Heart left ventricle (tissue), 16 donors: ENCODE data around the gene KIAA0825. TPM values are rescaled to one million over a fixed set of nuclear protein-coding genes. Genes with fewer than 3 reads are reported as not detected.
"Not testable (repeated sequence)": the region's sequence is repeated elsewhere in the genome, so short reads cannot be mapped to it uniquely, and the experiment has no call there.

Experiments
- ATAC-seq, 4 donors: fragments of 200-7000 bp; cut with Tn5 transposase; one replicate each; pipeline ENCODE4 v1.9.1; 2020 to 2022; ENCODE audit warnings: moderate library complexity in 4 of 4, mild to moderate bottlenecking in 3 of 4, moderate number of reproducible peaks in 1 of 4
- DNase-seq, 5 donors: peaks; one replicate each; pipeline ENCODE4 v3.0.0-alpha.2; 2020
- H3K27ac ChIP-seq, 12 donors: fragments of 200-600 bp; sonication (generic) in 4 of 12; one replicate each; pipeline versions ENCODE4 v1.5.0 to v1.8.0; 2016 to 2022; ENCODE audit warnings: mild to moderate bottlenecking in 2 of 12
- H3K27me3 ChIP-seq, 9 donors: fragments of 200-600 bp; sonication (generic) in 2 of 9; one replicate each; pipeline versions ENCODE4 v1.5.1 to v1.8.0; 2016 to 2022; ENCODE audit warnings: mild to moderate bottlenecking in 3 of 9
- H3K36me3 ChIP-seq, 9 donors: fragments of 200-600 bp; sonication (generic) in 2 of 9; one replicate each; pipeline versions ENCODE4 v1.5.0 to v1.8.0; 2018 to 2022; ENCODE audit warnings: mild to moderate bottlenecking in 2 of 9
- H3K4me1 ChIP-seq, 12 donors: fragments of 200-600 bp; sonication (generic) in 4 of 12; one replicate each; pipeline versions ENCODE4 v1.5.0 to v1.8.0; 2016 to 2022; ENCODE audit warnings: mild to moderate bottlenecking in 3 of 12
- H3K4me3 ChIP-seq, 12 donors: fragments of 200-600 bp; sonication (generic) in 4 of 12; one replicate each; pipeline versions ENCODE4 v1.5.0 to v1.8.0; 2017 to 2022; ENCODE audit warnings: mild to moderate bottlenecking in 9 of 12, moderate library complexity in 4 of 12
- H3K9me3 ChIP-seq, 12 donors: fragments of 200-600 bp; sonication (generic) in 4 of 12; one replicate each; pipeline versions ENCODE4 v1.5.0 to v1.8.0; 2016 to 2022; ENCODE audit warnings: mild to moderate bottlenecking in 1 of 12
- POLR2A ChIP-seq, 2 donors: fragments of 450-650 bp; IDR thresholded peaks; one replicate each; pipeline ENCODE4 v1.6.1; 2017; ENCODE audit warnings: antibody characterized with exemption in 2 of 2, mild to moderate bottlenecking in 2 of 2, moderate library complexity in 2 of 2
- WGBS, 4 donors: extraction: QIAGEN DNeasy Blood & Tissue Kit in 2 of 4; methylation state at CpG; one replicate each; pipeline versions ENCODE4 v1.1.5 to v1.1.7; 2013 to 2018; 5-methylcytosine and 5-hydroxymethylcytosine counted together
- intact Hi-C, 10 donors: fragments of 100-400 bp; cut with DNase I; formaldehyde crosslinking; loops; one replicate each; pipeline versions ENCODE4 v1.11.1 to v1.14.2; 2022
- polyA plus RNA-seq, 2 donors: library from polyadenylated mRNA; stranded (reverse); fragments of 200-250 nt; gene quantifications; one replicate each; pipeline ENCODE4 v1.2.3, GENCODE V29; 2013
- total RNA-seq, 9 donors: library from RNA; depleted of rRNA in 2 of 9; stranded (reverse); fragments of >200 nt in 2 of 9; fragmentation: NEBNext Ultra II Directional in 3 of 9; extraction: Animal tissue kit (Norgen Biotek cat#: 25700) in 3 of 9; gene quantifications; one replicate each; pipeline versions ENCODE4 v1.1.0 to v1.2.4, GENCODE V29; 2016 to 2023
- TF ChIP-seq, protein P1 (sequence below), 12 donors: fragments of 200-600 bp; sonication (generic) in 4 of 12; IDR thresholded peaks; one replicate each; pipeline versions ENCODE4 v1.5.0 to v1.8.0; 2018 to 2022; ENCODE audit warnings: antibody characterized with exemption in 12 of 12, mild to moderate bottlenecking in 5 of 12
- donor health status: ischemic (EF 13 %, LVEDD 7.1; RV severe dilation, severe dysfunction).
- donor health status: healthy with polysubstance abuse.
- donor health status: DM: no; HTN: yes; CAD: no.
- donor health status: DM: no; HTN: no; CAD: no.
- donor health status: ischemic (EF 25% LVEDD 6.9; RV normal size, moderate dysfunction).
- donor health status: ischemic (EF 25% LVEDD 5.7; RV mildly dilated, moderate dysfunction).
- donor health status: healthy.
- donor health status: DM: yes; HTN: yes; CAD: no.
- donor health status: ischemic (EF 35%, LVEDD 5.7; RV mildly dilated, moderate dysfunction).
- donor health status: nonischemic (EF 11% LVEDD 7.7; RV severe dilation, severe dysfunction).
- donor health status: DM: yes; HTN: yes; CAD: no.
- donor health status: PGD.
- donor health status: ischemic (EF 29% LVEDD 5.4; RV normal size, mild dysfunction).
- donor health status: nonischemic (EF 23%, LVEDD 6.1; RV moderate dilation, normal function).

The KIAA0825 gene
- total and polyA plus RNA-seq, 11 donors, result 0.27 to 4.1 (median 2.4) TPM

DNA sequence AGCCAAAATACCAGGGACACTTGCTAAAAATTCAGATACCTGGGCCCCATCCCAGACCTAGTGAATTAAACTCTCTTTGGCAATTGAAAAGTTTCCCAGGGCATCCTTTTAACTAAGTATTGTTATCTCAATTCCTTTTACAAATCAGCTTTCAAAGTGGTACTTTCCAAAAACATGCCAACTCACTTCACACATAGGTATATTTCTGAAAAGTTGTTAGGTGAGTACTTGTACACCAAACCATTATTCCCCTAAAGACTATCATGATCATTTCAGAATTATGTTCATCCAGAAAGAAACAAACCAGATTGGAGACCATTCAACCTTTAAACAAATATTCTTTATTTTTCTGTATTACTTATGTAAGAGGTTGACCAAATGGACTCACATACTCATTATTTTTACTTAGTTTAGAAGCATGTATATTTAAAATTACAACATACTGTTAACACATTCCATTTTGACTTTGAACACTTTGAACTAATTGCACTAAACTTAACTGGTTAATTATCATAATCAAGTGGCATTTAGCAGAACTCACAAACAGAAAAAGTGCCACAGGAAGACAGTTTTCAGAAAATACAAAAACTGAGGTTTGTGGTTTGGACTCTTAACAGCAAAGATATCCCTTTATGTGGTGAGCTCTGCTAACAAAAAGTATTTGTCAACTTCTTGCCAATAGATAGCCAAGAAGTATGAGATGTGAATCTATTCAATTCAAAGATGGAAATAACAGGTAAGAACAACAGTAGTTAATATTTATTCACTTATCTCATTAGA, 40.7 kb downstream of the KIAA0825 start:
- Histone ChIP-seq H3K9me3 (no peaks in the 10 kb centered on the region), H3K4me1 (peaks cover 0 to 3% (median 0%) of the 10 kb centered on the region in 12 donors), H3K36me3 (no peaks in the 10 kb centered on the region), H3K27me3 (no peaks in the 10 kb centered on the region), H3K4me3 (no peak overlapping the region), H3K27ac (peak overlapping the region in 1 of 12 donors; percentile 11)
- ATAC-seq (no peak), DNase-seq (no peak)
- no peak for TF ChIP-seq POLR2A (IDR thresholded peaks at IDR 0.05)
- TF ChIP-seq, protein P1, sequence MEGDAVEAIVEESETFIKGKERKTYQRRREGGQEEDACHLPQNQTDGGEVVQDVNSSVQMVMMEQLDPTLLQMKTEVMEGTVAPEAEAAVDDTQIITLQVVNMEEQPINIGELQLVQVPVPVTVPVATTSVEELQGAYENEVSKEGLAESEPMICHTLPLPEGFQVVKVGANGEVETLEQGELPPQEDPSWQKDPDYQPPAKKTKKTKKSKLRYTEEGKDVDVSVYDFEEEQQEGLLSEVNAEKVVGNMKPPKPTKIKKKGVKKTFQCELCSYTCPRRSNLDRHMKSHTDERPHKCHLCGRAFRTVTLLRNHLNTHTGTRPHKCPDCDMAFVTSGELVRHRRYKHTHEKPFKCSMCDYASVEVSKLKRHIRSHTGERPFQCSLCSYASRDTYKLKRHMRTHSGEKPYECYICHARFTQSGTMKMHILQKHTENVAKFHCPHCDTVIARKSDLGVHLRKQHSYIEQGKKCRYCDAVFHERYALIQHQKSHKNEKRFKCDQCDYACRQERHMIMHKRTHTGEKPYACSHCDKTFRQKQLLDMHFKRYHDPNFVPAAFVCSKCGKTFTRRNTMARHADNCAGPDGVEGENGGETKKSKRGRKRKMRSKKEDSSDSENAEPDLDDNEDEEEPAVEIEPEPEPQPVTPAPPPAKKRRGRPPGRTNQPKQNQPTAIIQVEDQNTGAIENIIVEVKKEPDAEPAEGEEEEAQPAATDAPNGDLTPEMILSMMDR (IDR thresholded peaks at IDR 0.05), result no peak
- intact Hi-C loops, result no loop called here

DNA sequence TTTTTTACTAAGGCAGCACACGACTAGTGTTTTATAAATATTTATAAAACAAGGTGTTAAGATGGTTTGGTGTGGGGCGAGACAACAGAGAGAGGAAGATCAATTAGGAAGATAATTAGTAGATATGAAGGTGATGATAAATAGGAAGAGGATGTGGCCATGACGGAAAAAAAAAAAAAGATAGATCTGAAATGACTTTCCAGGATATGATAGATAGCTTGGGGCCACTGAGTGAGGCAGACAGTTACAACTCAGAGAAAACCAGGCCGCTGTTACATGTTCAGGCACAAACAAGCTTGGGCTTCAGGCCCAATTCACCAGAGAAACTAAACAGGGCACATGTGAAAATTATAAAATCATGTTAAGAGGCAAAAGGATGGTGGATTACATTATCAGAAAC, 43.2 kb downstream of the KIAA0825 start:
- Histone ChIP-seq H3K36me3 (no peaks in the 10 kb centered on the region), H3K9me3 (no peaks in the 10 kb centered on the region), H3K27me3 (no peaks in the 10 kb centered on the region), H3K27ac (peak overlapping the region in 1 of 12 donors; percentile 55), H3K4me1 (no peaks in the 10 kb centered on the region), H3K4me3 (no peak overlapping the region)
- DNase-seq, result no peak
- ATAC-seq, result no peak
- TF ChIP-seq, protein P1 (IDR thresholded peaks at IDR 0.05), result no peak
- no peak for TF ChIP-seq POLR2A (IDR thresholded peaks at IDR 0.05)
- intact Hi-C loops, result no loop called here
- WGBS, 4 donors, result 79 to 83% (median 81%) methylated on average over 4 of the region's 4 CpGs

DNA sequence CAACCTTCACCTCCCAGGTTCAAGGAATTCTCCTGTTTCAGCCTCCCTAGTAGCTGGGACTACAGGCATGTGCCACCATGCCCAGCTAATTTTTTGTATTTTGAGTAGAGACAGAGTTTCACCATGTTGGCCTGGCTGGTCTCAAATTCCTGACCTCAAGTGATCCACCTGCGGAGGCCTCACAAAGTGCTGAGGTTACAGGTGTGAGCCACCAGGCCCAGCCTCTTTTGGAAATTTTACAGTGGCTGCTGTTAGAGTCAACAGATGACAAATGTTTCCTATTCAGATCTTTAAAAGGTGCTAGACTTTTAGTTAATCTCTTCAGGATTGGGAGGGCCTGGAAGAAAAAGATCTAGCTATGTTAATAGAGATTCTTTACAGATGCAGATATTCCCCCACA, 45.1 kb downstream of the KIAA0825 start:
- H3K27me3 ChIP-seq, H3K4me3 ChIP-seq, intact Hi-C loops, H3K27ac ChIP-seq, DNase-seq, H3K9me3 ChIP-seq, ATAC-seq, H3K4me1 ChIP-seq, H3K36me3 ChIP-seq: not testable (repeated sequence)
- WGBS, 4 donors, result 82 to 94% (median 91%) methylated on average over 1 of the region's 1 CpG

DNA sequence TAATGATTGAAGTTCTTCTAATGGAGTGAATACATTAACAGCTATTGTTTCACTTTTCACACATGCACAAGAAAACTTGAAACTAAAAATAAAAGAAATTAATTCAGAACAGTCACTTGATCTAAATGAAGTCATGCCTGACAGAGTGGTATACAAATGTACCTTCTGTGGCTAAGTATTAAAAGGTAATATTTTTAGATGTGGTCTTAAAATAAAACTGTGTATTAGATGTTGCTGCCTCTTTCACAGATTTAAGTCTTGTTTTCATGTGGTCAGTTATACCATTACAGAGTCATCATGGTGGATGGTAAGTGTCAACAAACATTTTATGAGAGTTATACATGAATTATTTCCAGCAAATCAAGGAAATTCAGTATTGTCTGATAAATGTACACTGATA, 47.0 kb downstream of the KIAA0825 start:
- ATAC-seq (no peak), DNase-seq (no peak)
- no peaks in the 10 kb centered on the region for H3K36me3 ChIP-seq
- H3K9me3 ChIP-seq, result no peaks in the 10 kb centered on the region
- H3K27ac ChIP-seq, result no peak overlapping the region
- H3K4me1 ChIP-seq, result no peaks in the 10 kb centered on the region
- no peak for TF ChIP-seq POLR2A (IDR thresholded peaks at IDR 0.05)
- TF ChIP-seq, protein P1 (IDR thresholded peaks at IDR 0.05), result no peak
- H3K4me3 ChIP-seq, result no peak overlapping the region
- no peaks in the 10 kb centered on the region for H3K27me3 ChIP-seq
- intact Hi-C loops, result no loop called here

DNA sequence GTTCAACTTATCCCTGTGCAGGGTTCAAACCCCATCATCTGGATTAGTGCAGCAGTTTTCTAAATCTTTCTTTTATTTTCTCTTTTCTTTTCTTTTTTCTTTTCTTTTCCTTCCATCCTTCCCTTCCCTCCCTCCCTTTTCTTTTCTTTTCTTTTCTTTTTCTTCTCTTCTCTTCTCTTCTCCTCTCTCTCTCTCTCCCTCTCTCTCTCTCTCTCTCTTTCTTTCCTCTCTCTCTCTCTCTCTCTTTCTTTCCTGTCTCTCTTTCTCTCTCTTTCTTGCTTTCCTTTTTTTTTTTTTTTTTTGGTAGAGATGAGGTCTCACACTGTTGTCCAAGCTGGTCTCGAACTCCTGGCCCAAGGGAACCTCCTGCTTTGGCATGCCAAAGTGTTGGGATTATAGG, 53.6 kb downstream of the KIAA0825 start:
- Histone ChIP-seq H3K9me3 (no peaks in the 10 kb centered on the region), H3K4me1 (no peaks in the 10 kb centered on the region), H3K36me3 (no peaks in the 10 kb centered on the region), H3K27me3 (no peaks in the 10 kb centered on the region), H3K4me3 (no peak overlapping the region), H3K27ac (no peak overlapping the region)
- ATAC-seq (no peak), DNase-seq (no peak)
- intact Hi-C loops, result no loop called here
- no peak for TF ChIP-seq POLR2A (IDR thresholded peaks at IDR 0.05)
- TF ChIP-seq, protein P1 (IDR thresholded peaks at IDR 0.05), result no peak
- 86 to 100% (median 96%) methylated on average over 1 of the region's 1 CpG for WGBS, 4 donors
